Upper lobe of right lung (tissue), 1 donor: ENCODE data around the gene TCOF1. TPM values are rescaled to one million over a fixed set of nuclear protein-coding genes. Genes with fewer than 3 reads are reported as not detected.

Source experiments
- ATAC-seq: fragments of 200-7000 bp; cut with Tn5 transposase; one replicate; pipeline ENCODE4 v1.9.1; 2020; ENCODE audit warnings: mild to moderate bottlenecking, moderate library complexity
- DNase-seq: peaks from one replicate; pipeline ENCODE4 v3.0.0-alpha.2; 2020
- H3K27ac ChIP-seq: fragments of 200-600 bp; one replicate; pipeline ENCODE4 v1.8.0; 2022
- H3K27me3 ChIP-seq: fragments of 200-600 bp; one replicate; pipeline ENCODE4 v1.8.0; 2022; ENCODE audit warnings: mild to moderate bottlenecking
- H3K36me3 ChIP-seq: fragments of 200-600 bp; one replicate; pipeline ENCODE4 v1.8.0; 2022
- H3K4me1 ChIP-seq: fragments of 200-600 bp; one replicate; pipeline ENCODE4 v1.8.0; 2022
- H3K4me3 ChIP-seq: fragments of 200-600 bp; one replicate; pipeline ENCODE4 v1.8.0; 2022; ENCODE audit warnings: mild to moderate bottlenecking
- H3K9me3 ChIP-seq: fragments of 200-600 bp; one replicate; pipeline ENCODE4 v1.8.0; 2022
- CTCF ChIP-seq: fragments of 200-600 bp; IDR thresholded peaks from one replicate; pipeline ENCODE4 v1.8.0; 2022; ENCODE audit warnings: antibody characterized with exemption
- intact Hi-C: fragments of 100-400 bp; cut with DNase I; formaldehyde crosslinking; loops from one replicate; pipeline ENCODE4 v1.11.0; 2022
- total RNA-seq: library from RNA; stranded (reverse); fragmentation: NEBNext Ultra II Directional; extraction: Animal tissue kit (Norgen Biotek cat#: 25700); gene quantifications from one replicate; pipeline ENCODE4 v1.2.1, GENCODE V29; 2021
- donor health status: DM: no; HTN: yes; CAD: no; lungs with severe emphysema.

Gene TCOF1
- total RNA-seq, 1 donor from 2014 or later = 31.1 TPM

GRCh38 chr5:150429410-150429873 is 71.9 kb downstream of the TCOF1 start:
- DNase-seq (no peak), ATAC-seq (peak; percentile 31)
- Histone ChIP-seq H3K9me3 (no peaks in the 10 kb centered on the region), H3K4me3 (no peak overlapping the region), H3K4me1 (no peaks in the 10 kb centered on the region), H3K27me3 (no peaks in the 10 kb centered on the region), H3K27ac (no peak overlapping the region), H3K36me3 (no peaks in the 10 kb centered on the region)
- TF ChIP-seq CTCF = no peak
- intact Hi-C loops = no loop called here

- DNase-seq (no peak), ATAC-seq (no peak)
- intact Hi-C loops = no loop called here
- Histone ChIP-seq H3K4me3 (no peak overlapping the region), H3K4me1 (peaks cover 2% of the 10 kb centered on the region), H3K36me3 (no peaks in the 10 kb centered on the region), H3K27ac (no peak overlapping the region), H3K9me3 (no peaks in the 10 kb centered on the region), H3K27me3 (no peaks in the 10 kb centered on the region)
- no peak for TF ChIP-seq CTCF
These were observed 73.6 kb downstream of the TCOF1 start for GRCh38 chr5:150431048-150431447.

GRCh38 chr5:150431574-150431973 is 74.1 kb downstream of the TCOF1 start:
- ATAC-seq = no peak
- no peaks in the 10 kb centered on the region for H3K36me3 ChIP-seq
- H3K27me3 ChIP-seq = no peaks in the 10 kb centered on the region
- no peak overlapping the region for H3K27ac ChIP-seq
- intact Hi-C loops = no loop called here
- DNase-seq = no peak
- H3K4me1 ChIP-seq = peaks cover 4% of the 10 kb centered on the region
- no peak overlapping the region for H3K4me3 ChIP-seq
- no peak for TF ChIP-seq CTCF
- H3K9me3 ChIP-seq = no peaks in the 10 kb centered on the region

- ATAC-seq (no peak), DNase-seq (no peak)
- Histone ChIP-seq H3K4me3 (no peak overlapping the region), H3K9me3 (no peaks in the 10 kb centered on the region), H3K4me1 (peaks cover 4% of the 10 kb centered on the region), H3K27ac (no peak overlapping the region), H3K27me3 (no peaks in the 10 kb centered on the region), H3K36me3 (no peaks in the 10 kb centered on the region)
- TF ChIP-seq CTCF = no peak
- intact Hi-C loops = no loop called here
These were observed 77.0 kb downstream of the TCOF1 start for GRCh38 chr5:150434464-150434863.

GRCh38 chr5:150436141-150436680 is 78.7 kb downstream of the TCOF1 start:
- intact Hi-C loops = no loop called here
- Histone ChIP-seq H3K9me3 (no peaks in the 10 kb centered on the region), H3K27ac (no peak overlapping the region), H3K36me3 (no peaks in the 10 kb centered on the region), H3K4me3 (no peak overlapping the region), H3K4me1 (peaks cover 4% of the 10 kb centered on the region), H3K27me3 (no peaks in the 10 kb centered on the region)
- peak; percentile 87 for DNase-seq
- peak; percentile 98 for ATAC-seq
- TF ChIP-seq CTCF = peak; percentile 87
